ENCODE data around the gene SMOC2.

GRCh38 chr6:168427184-168427583, 13.8 kb upstream of the SMOC2 start:
- TF ChIP-seq POLR2AphosphoS5 (IDR thresholded peaks at IDR 0.05) (no peak), POLR2A (IDR thresholded peaks at IDR 0.05; ENCODE audit: low read depth) (no peak), EP300 (IDR thresholded peaks at IDR 0.05) (no peak), CTCF (IDR thresholded peaks at IDR 0.05) (no peak)
